Endothelial cell of umbilical vein (primary cell): ENCODE results near the gene P3H1. TPM values are rescaled to one million over a fixed set of nuclear protein-coding genes. Genes with fewer than 3 reads are reported as not detected.

Source experiments
- BruUV-seq: library from RNA; stranded (reverse); fragments of 400-500 nt; replicated peaks from 2 replicates; lab custom pipeline; 2021; lab: Mats Ljungman, UMichigan
- CTCF ChIA-PET: fragments of 300-600, 350-600 bp; sonication (Branson Sonifier 250); formaldehyde crosslinking; loops from one replicate; lab custom pipeline; 2021; ENCODE audit warnings: antibody characterized with exemption, inconsistent platforms; lab: Charles Lee
- POLR2A ChIA-PET: fragments of 300-600, 350-600 bp; sonication (Branson Sonifier 250); formaldehyde crosslinking; loops from one replicate; lab custom pipeline; 2021; ENCODE audit warnings: antibody characterized with exemption, inconsistent platforms; lab: Charles Lee
- DNase-seq: peaks from one replicate; pipeline ENCODE4 v3.0.0-alpha.2; 2011; ENCODE audit warnings: low read depth, low spot score
- FAIRE-seq: peaks from 2 replicates; lab custom pipeline; 2011; peaks lifted over from hg19 to GRCh38; lab: Jason Lieb, UNC
- H2AFZ ChIP-seq: 2 replicates; pipeline ENCODE4 v1.6.0; 2012; ENCODE audit warnings: low read depth, low read length, control low read depth, inconsistent platforms
- H3K27ac ChIP-seq: 2 replicates; pipeline ENCODE4 v1.5.1; 2011; ENCODE audit warnings: low read depth, mild to moderate bottlenecking, control low read depth, low read length, moderate library complexity; ENCODE audit not compliant: insufficient read depth
- H3K27me3 ChIP-seq, 2 experiments: 2 replicates each; pipeline versions ENCODE4 v1.6.0 to v1.6.1; 2011; ENCODE audit warnings: low read length in 2 of 2, mixed read lengths in 1 of 2; ENCODE audit not compliant: control insufficient read depth in 2 of 2, insufficient read depth in 2 of 2
- H3K36me3 ChIP-seq, 2 experiments: 2 replicates in 1 of 2; 3 replicates in 1 of 2; pipeline ENCODE4 v1.5.1; 2011; ENCODE audit warnings: low read length in 2 of 2, mild to moderate bottlenecking in 1 of 2, moderate library complexity in 1 of 2; ENCODE audit not compliant: control insufficient read depth in 2 of 2, insufficient read depth in 2 of 2; ENCODE audit errors: extremely low read depth in 1 of 2
- H3K4me1 ChIP-seq: 3 replicates; pipeline ENCODE4 v1.5.1; 2011; ENCODE audit warnings: mild to moderate bottlenecking, low read length; ENCODE audit not compliant: control insufficient read depth, insufficient read depth; ENCODE audit errors: extremely low read depth
- H3K4me2 ChIP-seq: 2 replicates; pipeline ENCODE4 v1.6.1; 2011; ENCODE audit warnings: low read length, control low read depth, mixed read lengths; ENCODE audit not compliant: insufficient read depth
- H3K4me3 ChIP-seq, 3 experiments: fragments of 200-600 bp in 1 of 3; sonication (generic), shearing (Covaris generic) in 1 of 3; replicated peaks in 1 of 3; 2 replicates each; pipeline ENCODE4 v1.5.1; 2011 to 2016; ENCODE audit warnings: control low read depth in 3 of 3, low read length in 3 of 3, mild to moderate bottlenecking in 2 of 3, inconsistent platforms in 1 of 3, low read depth in 1 of 3, moderate library complexity in 1 of 3; ENCODE audit not compliant: insufficient read depth in 1 of 3
- H3K79me2 ChIP-seq: 2 replicates; pipeline ENCODE4 v1.6.0; 2012; ENCODE audit warnings: low read length, inconsistent platforms; ENCODE audit not compliant: control insufficient read depth, insufficient read depth
- H3K9ac ChIP-seq: replicated peaks from 2 replicates; pipeline ENCODE3; 2011; ENCODE audit warnings: low read length, control low read depth; ENCODE audit not compliant: insufficient read depth; ENCODE audit errors: extremely low read depth
- H3K9me1 ChIP-seq: replicated peaks from 3 replicates; pipeline ENCODE4 v1.6.0; 2011; ENCODE audit warnings: mild to moderate bottlenecking, low read length; ENCODE audit not compliant: control insufficient read depth, insufficient read depth; ENCODE audit errors: extremely low read depth
- H3K9me3 ChIP-seq: replicated peaks from 2 replicates; pipeline ENCODE4 v1.5.1; 2012; ENCODE audit warnings: low read length, inconsistent platforms; ENCODE audit not compliant: control insufficient read depth, insufficient read depth
- H4K20me1 ChIP-seq: replicated peaks from 2 replicates; pipeline ENCODE3; 2011; ENCODE audit warnings: mild to moderate bottlenecking, low read length; ENCODE audit not compliant: control insufficient read depth, insufficient read depth; ENCODE audit errors: extremely low read depth
- CTCF ChIP-seq, 2 donors: IDR thresholded peaks; 1 replicate in 1 of 2; 2 replicates in 1 of 2; pipeline ENCODE4 v1.5.1; 2011; ENCODE audit warnings: low read length in 2 of 2, mild to moderate bottlenecking in 2 of 2, moderate library complexity in 2 of 2, control low read depth in 1 of 2, inconsistent platforms in 1 of 2, low read depth in 1 of 2; ENCODE audit not compliant: insufficient read depth in 1 of 2; ENCODE audit errors: extremely low read depth in 1 of 2
- EZH2 ChIP-seq: IDR thresholded peaks from 2 replicates; pipeline ENCODE4 v1.6.1; 2012; ENCODE audit warnings: borderline replicate concordance, low read depth, mild to moderate bottlenecking, moderate library complexity, low read length, inconsistent platforms; ENCODE audit not compliant: severe bottlenecking
- FOS ChIP-seq: IDR thresholded peaks from 2 replicates; pipeline ENCODE4 v1.6.1; 2011; ENCODE audit warnings: mild to moderate bottlenecking, low read length, moderate library complexity, borderline replicate concordance; ENCODE audit not compliant: insufficient read depth
- GATA2 ChIP-seq: IDR thresholded peaks from 2 replicates; pipeline ENCODE4 v1.7.0; 2011; ENCODE audit warnings: low read depth, mild to moderate bottlenecking, moderate library complexity, mixed read lengths, low read length; ENCODE audit not compliant: insufficient read length, insufficient read depth
- JUN ChIP-seq: IDR thresholded peaks from 2 replicates; pipeline ENCODE4 v1.6.1; 2011; ENCODE audit warnings: borderline replicate concordance, low read depth; ENCODE audit not compliant: insufficient read length, insufficient read depth
- MAX ChIP-seq: IDR thresholded peaks from 2 replicates; pipeline ENCODE4 v1.6.1; 2011; ENCODE audit not compliant: insufficient read depth, insufficient read length
- MYC ChIP-seq: IDR thresholded peaks from one replicate; pipeline ENCODE4 v1.6.1; 2011; ENCODE audit warnings: mild to moderate bottlenecking, low read depth, low read length
- POLR2A ChIP-seq: IDR thresholded peaks from 2 replicates; pipeline ENCODE4 v1.6.1; 2012; ENCODE audit warnings: low read depth, mild to moderate bottlenecking, control low read depth, low read length
- POLR2AphosphoS5 ChIP-seq: IDR thresholded peaks from 2 replicates; pipeline ENCODE4 v1.6.1; 2012; ENCODE audit warnings: low read depth, mild to moderate bottlenecking, control low read depth, low read length, moderate library complexity; ENCODE audit not compliant: insufficient read depth
- dilution Hi-C: fragments of 300-500 bp; cut with MboI; formaldehyde crosslinking; loops from one replicate; pipeline ENCODE4 v1.15.0; 2019; ENCODE audit warnings: low sequenced_read_pairs; ENCODE audit not compliant: extremely low pct_ligation_motif_present
- intact Hi-C: fragments of 100-400 bp; cut with micrococcal nuclease; formaldehyde crosslinking; loops from one replicate; pipeline ENCODE4 v1.10.0; 2022
- polyA plus RNA-seq, 4 experiments: library from polyadenylated mRNA; depleted of rRNA in 3 of 4; stranded (reverse) in 3 of 4; unstranded in 1 of 4; fragments of >200 nt; gene quantifications; 2 replicates each; pipeline versions ENCODE4 v1.2.1 to v1.2.3, GENCODE V29; 2011 to 2012; ENCODE audit warnings: missing spikeins in 1 of 4
- total RNA-seq: library from RNA; stranded (reverse); gene quantifications from 2 replicates; pipeline ENCODE4 v1.2.3, GENCODE V29; 2021

The P3H1 gene
- total and polyA plus RNA-seq, 2 donors (not counting 3 experiments of a cell fraction or from before 2014, with no cell fraction given): 136 to 194 TPM

GRCh38 chr1:42788021-42788420, 21.2 kb upstream of the P3H1 start:
- Histone ChIP-seq H3K27me3 (no peaks in the 10 kb centered on the region), H3K4me2 (no peak overlapping the region), H3K79me2 (no peaks in the 10 kb centered on the region), H2AFZ (no peak overlapping the region), H4K20me1 (no peaks in the 10 kb centered on the region), H3K27ac (no peak overlapping the region), H3K36me3 (no peaks in the 10 kb centered on the region), H3K4me1 (peaks cover 8% of the 10 kb centered on the region), H3K9me3 (no peaks in the 10 kb centered on the region), H3K9ac (no peak overlapping the region), H3K9me1 (no peaks in the 10 kb centered on the region), H3K4me3 (no peak overlapping the region)
- POLR2A ChIA-PET: no interaction called here
- no peak for TF ChIP-seq POLR2AphosphoS5
- TF ChIP-seq GATA2: no peak
- TF ChIP-seq JUN: no peak
- no peak for TF ChIP-seq FOS
- no peak for TF ChIP-seq MYC
- TF ChIP-seq MAX: no peak
- no peak for TF ChIP-seq EZH2
- no peak for TF ChIP-seq CTCF (IDR thresholded peaks at IDR 0.05; ENCODE audit: extremely low read depth in 1 of 2, insufficient read depth in 1 of 2, low read depth in 1 of 2, low read length in 2 of 2)
- no peak for TF ChIP-seq POLR2A
- no TSS peak for BruUV-seq
- CTCF ChIA-PET: no interaction called here
- dilution Hi-C loops: no loop called here
- FAIRE-seq: no peak
- intact Hi-C loops: no loop called here
- no peak for DNase-seq
